Transverse colon (tissue), 4 donors: Measurements from ENCODE around the gene CDC42EP1. TPM values are rescaled to one million over a fixed set of nuclear protein-coding genes. Genes with fewer than 3 reads are reported as not detected.
A peak's percentile ranks its signal among the peaks of the same experiment; 100 is the strongest.

ENCODE experiments used
- DNase-seq: peaks from one replicate; pipeline ENCODE4 v3.0.0-alpha.2; 2019
- H3K27ac ChIP-seq, 4 donors: fragments of 200-600 bp; sonication (generic); 2 replicates each; pipeline ENCODE4 v1.5.1; 2016 to 2018; ENCODE audit warnings: inconsistent platforms in 4 of 4
- H3K27me3 ChIP-seq: fragments of 200-600 bp; sonication (generic); 2 replicates; pipeline ENCODE4 v1.5.1; 2017; ENCODE audit warnings: inconsistent platforms
- H3K36me3 ChIP-seq, 4 donors: fragments of 200-600 bp; sonication (generic); 2 replicates each; pipeline ENCODE4 v1.5.1; 2017 to 2019; ENCODE audit warnings: inconsistent platforms in 4 of 4
- H3K4me1 ChIP-seq, 4 donors: fragments of 200-600 bp; sonication (generic); 2 replicates each; pipeline ENCODE4 v1.5.1; 2017 to 2020; ENCODE audit warnings: inconsistent platforms in 4 of 4
- H3K4me3 ChIP-seq, 4 donors: fragments of 200-600 bp; sonication (generic); 1 replicate in 1 of 4; 2 replicates in 3 of 4; pipeline versions ENCODE4 v1.5.1 to v1.6.1; 2017 to 2019; ENCODE audit warnings: inconsistent platforms in 4 of 4
- H3K9me3 ChIP-seq, 2 donors: fragments of 200-600 bp; sonication (generic); 2 replicates each; pipeline ENCODE4 v1.5.1; 2017 to 2019; ENCODE audit warnings: inconsistent platforms in 2 of 2
- EP300 ChIP-seq: sonication (generic); formaldehyde crosslinking; IDR thresholded peaks from one replicate; pipeline ENCODE4 v1.6.1; 2017; ENCODE audit warnings: antibody characterized with exemption, low read depth
- POLR2A ChIP-seq: fragments of 450-650 bp; IDR thresholded peaks from one replicate; pipeline ENCODE4 v1.6.1; 2016; ENCODE audit warnings: antibody characterized with exemption, mild to moderate bottlenecking, moderate library complexity
- POLR2AphosphoS5 ChIP-seq, 3 donors: sonication (generic); formaldehyde crosslinking; IDR thresholded peaks; one replicate each; pipeline ENCODE4 v1.6.1; 2016; ENCODE audit warnings: antibody characterized with exemption in 3 of 3
- WGBS, 2 donors: methylation state at CpG; one replicate each; pipeline ENCODE4 v1.1.5; 2018; ENCODE audit warnings: low coverage in 1 of 2; 5-methylcytosine and 5-hydroxymethylcytosine counted together
- in situ Hi-C, 4 donors: fragments of 200-750 bp; cut with MboI; loops; one replicate each; pipeline versions ENCODE4 v1.15.0 to v1.15.1; 2017; ENCODE audit warnings: low sequenced_read_pairs in 3 of 4, low pct_ligation_motif_present in 1 of 4, low pct_unique_long_range_greater_than_20kb in 1 of 4
- intact Hi-C: fragments of 100-400 bp; cut with DNase I; formaldehyde crosslinking; loops from one replicate; pipeline ENCODE4 v1.15.1; 2023; ENCODE audit warnings: low total_unique reads
- total RNA-seq, 4 donors: library from RNA; depleted of rRNA; stranded (reverse); fragments of >200 nt; gene quantifications; one replicate each; pipeline ENCODE4 v1.1.0, GENCODE V29; 2016
- TF ChIP-seq, protein P1 (sequence below), 5 experiments: fragments of 200-600 bp in 3 of 5; fragments of 450-650 bp in 2 of 5; sonication (generic) in 3 of 5; IDR thresholded peaks; 1 replicate in 2 of 5; 2 replicates in 3 of 5; pipeline ENCODE4 v1.5.1; 2016 to 2017; ENCODE audit warnings: antibody characterized with exemption in 5 of 5, inconsistent platforms in 3 of 5, mild to moderate bottlenecking in 2 of 5, moderate library complexity in 1 of 5

The CDC42EP1 gene
- total RNA-seq, 4 donors from 2014 or later, result 27.3 to 52.9 (median 28.9) TPM

- TF ChIP-seq, protein P1, sequence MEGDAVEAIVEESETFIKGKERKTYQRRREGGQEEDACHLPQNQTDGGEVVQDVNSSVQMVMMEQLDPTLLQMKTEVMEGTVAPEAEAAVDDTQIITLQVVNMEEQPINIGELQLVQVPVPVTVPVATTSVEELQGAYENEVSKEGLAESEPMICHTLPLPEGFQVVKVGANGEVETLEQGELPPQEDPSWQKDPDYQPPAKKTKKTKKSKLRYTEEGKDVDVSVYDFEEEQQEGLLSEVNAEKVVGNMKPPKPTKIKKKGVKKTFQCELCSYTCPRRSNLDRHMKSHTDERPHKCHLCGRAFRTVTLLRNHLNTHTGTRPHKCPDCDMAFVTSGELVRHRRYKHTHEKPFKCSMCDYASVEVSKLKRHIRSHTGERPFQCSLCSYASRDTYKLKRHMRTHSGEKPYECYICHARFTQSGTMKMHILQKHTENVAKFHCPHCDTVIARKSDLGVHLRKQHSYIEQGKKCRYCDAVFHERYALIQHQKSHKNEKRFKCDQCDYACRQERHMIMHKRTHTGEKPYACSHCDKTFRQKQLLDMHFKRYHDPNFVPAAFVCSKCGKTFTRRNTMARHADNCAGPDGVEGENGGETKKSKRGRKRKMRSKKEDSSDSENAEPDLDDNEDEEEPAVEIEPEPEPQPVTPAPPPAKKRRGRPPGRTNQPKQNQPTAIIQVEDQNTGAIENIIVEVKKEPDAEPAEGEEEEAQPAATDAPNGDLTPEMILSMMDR (IDR thresholded peaks at IDR 0.05), result no peak
- TF ChIP-seq POLR2AphosphoS5 (IDR thresholded peaks at IDR 0.05) (peak in 2 of 3 donors; percentile 32 to 50), EP300 (no peak), POLR2A (no peak)
- peak; percentile 77 for DNase-seq
- Histone ChIP-seq H3K27ac (peak overlapping the region; percentile 97 to 99 (median 99)), H3K4me1 (peaks cover 44 to 76% (median 66%) of the 10 kb centered on the region in 4 donors), H3K27me3 (no peaks in the 10 kb centered on the region), H3K4me3 (no peak overlapping the region), H3K36me3 (no peaks in the 10 kb centered on the region), H3K9me3 (no peaks in the 10 kb centered on the region)
- in situ Hi-C loops (no loop called here), intact Hi-C loops (no loop called here)
- WGBS, 2 donors, result 37 to 38% methylated on average over 2 to 14 of the region's 14 CpGs
Observed at GRCh38 chr22:37563153-37564081, 3.1 kb downstream of the CDC42EP1 start.

DNA sequence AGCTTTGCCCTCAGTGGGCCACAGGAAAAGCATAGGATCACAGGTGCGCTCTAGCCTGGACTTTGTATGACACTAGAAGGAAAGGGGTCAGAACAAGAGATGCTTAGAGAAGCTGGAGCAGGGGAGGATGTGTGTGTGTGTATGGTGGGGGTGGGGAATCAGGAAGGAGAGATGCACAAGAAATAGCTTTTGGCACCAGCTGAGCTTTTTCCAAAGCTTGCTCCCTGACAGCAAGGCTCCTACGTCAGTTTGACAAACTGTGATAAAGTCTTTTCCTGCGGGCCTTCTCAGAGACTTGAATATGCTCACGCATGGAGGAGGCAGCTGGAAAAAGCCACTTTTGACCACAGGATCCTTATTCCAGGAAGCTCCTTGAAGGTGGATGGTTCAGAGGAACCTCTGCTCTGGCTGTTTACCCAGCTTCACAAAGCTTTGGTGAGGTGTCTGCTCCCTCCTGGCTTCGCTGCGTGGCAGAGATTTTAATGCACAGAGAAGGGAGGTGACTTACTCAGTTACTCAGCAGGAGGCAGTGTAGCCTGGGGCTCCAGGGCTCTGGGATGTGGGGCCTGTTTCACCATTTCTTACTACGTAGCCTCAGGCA, 3.9 kb downstream of the CDC42EP1 start:
- Histone ChIP-seq H3K27ac (peak overlapping the region; percentile 97 to 99 (median 99)), H3K4me1 (peaks cover 50 to 84% (median 74%) of the 10 kb centered on the region in 4 donors), H3K9me3 (no peaks in the 10 kb centered on the region), H3K27me3 (no peaks in the 10 kb centered on the region), H3K36me3 (no peaks in the 10 kb centered on the region), H3K4me3 (no peak overlapping the region)
- in situ Hi-C loops, result no loop called here
- intact Hi-C loops, result no loop called here
- WGBS, 2 donors, result 46 to 73% methylated on average over 3 to 7 of the region's 7 CpGs
- TF ChIP-seq POLR2AphosphoS5 (IDR thresholded peaks at IDR 0.05) (no peak), POLR2A (no peak), EP300 (no peak)
- TF ChIP-seq, protein P1 (IDR thresholded peaks at IDR 0.05), result no peak
- no peak for DNase-seq

DNA sequence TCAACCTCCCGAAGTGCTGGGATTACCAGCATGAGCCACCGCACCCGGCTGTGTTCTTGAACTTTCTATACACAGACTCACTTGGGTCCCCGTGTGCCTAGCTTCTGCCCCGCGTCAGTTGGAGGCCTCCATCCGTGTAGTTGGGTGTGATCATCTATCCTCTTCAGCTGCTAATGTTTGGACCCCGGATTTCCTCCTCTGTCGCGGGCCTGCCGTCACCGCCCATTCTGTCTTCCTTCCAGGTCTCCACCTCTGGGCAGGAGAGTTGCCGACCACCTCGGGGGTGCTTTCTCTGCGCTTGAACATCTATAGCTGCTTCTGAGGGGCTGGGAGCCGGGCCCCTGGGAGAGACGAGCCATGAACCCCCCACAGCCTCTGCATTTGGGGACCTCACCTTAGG, 5.5 kb downstream of the CDC42EP1 start:
- H3K4me1 ChIP-seq, result peaks cover 55 to 91% (median 82%) of the 10 kb centered on the region in 4 donors
- H3K27ac ChIP-seq, result peak overlapping the region; percentile 12 to 99 (median 48)
- 62% methylated on average over 15 of the region's 17 CpGs; no CpG with 5 or more reads in 1 of the 2 donors for WGBS, 2 donors
- no peaks in the 10 kb centered on the region for H3K36me3 ChIP-seq
- DNase-seq, result no peak
- H3K27me3 ChIP-seq, result no peaks in the 10 kb centered on the region
- H3K9me3 ChIP-seq, result no peaks in the 10 kb centered on the region
- in situ Hi-C loops, result no loop called here
- H3K4me3 ChIP-seq, result no peak overlapping the region
- intact Hi-C loops, result loop anchor here (2.0 kb wide), 1 partner anchor 21 kb away; no protein-coding TSS in a partner anchor
- no peak for TF ChIP-seq POLR2A
- no peak for TF ChIP-seq POLR2AphosphoS5 (IDR thresholded peaks at IDR 0.05)
- no peak for TF ChIP-seq EP300
- TF ChIP-seq, protein P1 (IDR thresholded peaks at IDR 0.05), result no peak

GRCh38 chr22:37566329-37566837, 6.1 kb downstream of the CDC42EP1 start:
- no peak overlapping the region for H3K4me3 ChIP-seq
- 72% methylated on average over 23 of the region's 28 CpGs; no CpG with 5 or more reads in 1 of the 2 donors for WGBS, 2 donors
- TF ChIP-seq EP300 (no peak), POLR2AphosphoS5 (IDR thresholded peaks at IDR 0.05) (no peak), POLR2A (no peak)
- TF ChIP-seq, protein P1 (IDR thresholded peaks at IDR 0.05), result no peak
- H3K36me3 ChIP-seq, result no peaks in the 10 kb centered on the region
- H3K27ac ChIP-seq, result peak overlapping the region; percentile 51 to 99 (median 68)
- intact Hi-C loops (loop anchor here (2.0 kb wide), 1 partner anchor 22 kb away; no protein-coding TSS in a partner anchor), in situ Hi-C loops (no loop called here)
- no peaks in the 10 kb centered on the region for H3K9me3 ChIP-seq
- peak; percentile 44 for DNase-seq
- H3K27me3 ChIP-seq, result no peaks in the 10 kb centered on the region
- H3K4me1 ChIP-seq, result peaks cover 59 to 89% (median 86%) of the 10 kb centered on the region in 4 donors
